HepG2 (cell line): Measurements from ENCODE around the gene MSH4. TPM values are rescaled to one million over a fixed set of nuclear protein-coding genes. Genes with fewer than 3 reads are reported as not detected.
A peak's percentile ranks its signal among the peaks of the same experiment; 100 is the strongest.

Experiments used
- GATAD2A ChIP-seq: IDR thresholded peaks from 2 replicates; pipeline ENCODE4 v1.6.1; 2016
- GRHL1 ChIP-seq: sonication (generic); formaldehyde crosslinking; conservative IDR thresholded peaks from 2 replicates; pipeline ENCODE4 v1.8.0; 2022; ENCODE audit warnings: missing genetic modification reagents
- HDAC6 ChIP-seq: fragments of 200-600 bp; sonication (generic); IDR thresholded peaks from 2 replicates; pipeline ENCODE4 v1.7.0; 2017; ENCODE audit warnings: mild to moderate bottlenecking, antibody characterized with exemption, low read length, low read depth
- HMGXB4 ChIP-seq, 2 experiments: sonication (generic) in 1 of 2; formaldehyde crosslinking in 1 of 2; IDR thresholded peaks; 2 replicates each; pipeline versions ENCODE4 v1.4.0 to v1.6.1; 2018 to 2020; ENCODE audit warnings: missing genetic modification reagents in 2 of 2, borderline replicate concordance in 1 of 2, low read depth in 1 of 2, mild to moderate bottlenecking in 1 of 2, missing biosample characterization in 1 of 2
- HOXA3 ChIP-seq: sonication (generic); formaldehyde crosslinking; IDR thresholded peaks from 2 replicates; pipeline ENCODE4 v1.5.0; 2020; ENCODE audit warnings: missing genetic modification reagents
- MAX ChIP-seq: IDR thresholded peaks from 2 replicates; pipeline ENCODE4 v1.6.1; 2012; ENCODE audit warnings: inconsistent platforms
- MIER3 ChIP-seq: IDR thresholded peaks from 2 replicates; pipeline ENCODE4 v1.6.1; 2016; ENCODE audit warnings: missing compliant biosample characterization, borderline replicate concordance
- NFE2L2 ChIP-seq: fragments of 150-350 bp; IDR thresholded peaks from 2 replicates; pipeline ENCODE4 v1.6.1; 2014; ENCODE audit warnings: low read length
- NR2F2 ChIP-seq: IDR thresholded peaks from 2 replicates; pipeline ENCODE4 v1.6.1; 2012; ENCODE audit warnings: low read depth, inconsistent platforms, borderline replicate concordance
- PAF1 ChIP-seq: IDR thresholded peaks from 2 replicates; pipeline ENCODE4 v1.6.1; 2016; ENCODE audit warnings: missing genetic modification reagents, missing compliant biosample characterization
- RFX3 ChIP-seq: IDR thresholded peaks from 2 replicates; pipeline ENCODE4 v1.6.1; 2016; ENCODE audit warnings: missing biosample characterization, missing genetic modification reagents
- TARDBP ChIP-seq: sonication (generic); formaldehyde crosslinking; IDR thresholded peaks from 2 replicates; pipeline ENCODE4 v1.8.0; 2022; ENCODE audit warnings: mild to moderate bottlenecking, missing genetic modification reagents
- TRIM24 ChIP-seq: sonication (generic); formaldehyde crosslinking; IDR thresholded peaks from 2 replicates; pipeline ENCODE4 v1.8.0; 2022; ENCODE audit warnings: mild to moderate bottlenecking, missing genetic modification reagents
- YEATS2 ChIP-seq: sonication (generic); formaldehyde crosslinking; IDR thresholded peaks from 2 replicates; pipeline ENCODE4 v1.4.0; 2020; ENCODE audit warnings: missing genetic modification reagents, borderline replicate concordance
- ZGPAT ChIP-seq: IDR thresholded peaks from 2 replicates; pipeline ENCODE4 v1.6.1; 2016; ENCODE audit warnings: mild to moderate bottlenecking
- ZNF225 ChIP-seq: sonication (generic); formaldehyde crosslinking; IDR thresholded peaks from 2 replicates; pipeline ENCODE4 v1.4.0; 2020; ENCODE audit warnings: mild to moderate bottlenecking, missing genetic modification reagents
- ZNF652 ChIP-seq: IDR thresholded peaks from 2 replicates; pipeline ENCODE4 v1.6.1; 2016; ENCODE audit warnings: low read depth, borderline replicate concordance
- ZNF687 ChIP-seq: sonication (generic); formaldehyde crosslinking; IDR thresholded peaks from 2 replicates; pipeline ENCODE4 v1.5.1; 2020; ENCODE audit warnings: mild to moderate bottlenecking, missing genetic modification reagents, moderate library complexity
- ZSCAN20 ChIP-seq: sonication (generic); formaldehyde crosslinking; IDR thresholded peaks from 2 replicates; pipeline ENCODE4 v1.4.0; 2020; ENCODE audit warnings: missing genetic modification reagents, mild to moderate bottlenecking, borderline replicate concordance
- ZSCAN29 ChIP-seq: sonication (generic); formaldehyde crosslinking; conservative IDR thresholded peaks from 2 replicates; pipeline ENCODE4 v1.4.0; 2020; ENCODE audit warnings: mild to moderate bottlenecking, missing genetic modification reagents
- polyA plus RNA-seq, 8 experiments: library from polyadenylated mRNA; depleted of rRNA in 3 of 8; stranded (reverse) in 7 of 8; unstranded in 1 of 8; fragments of >200 nt; fragmentation: Illumina TruSeq in 4 of 8; extraction: Trizol in 4 of 8; gene quantifications; 2 replicates each; pipeline versions ENCODE4 v1.2.1 to v1.2.3, GENCODE V29; 2011 to 2016; ENCODE audit warnings: low read depth in 4 of 8, missing spikeins in 1 of 8, mixed read lengths in 1 of 8; ENCODE audit not compliant: insufficient read depth in 1 of 8
- total RNA-seq, 5 experiments: library from RNA; depleted of rRNA; stranded (reverse); fragments of >200 nt; fragmentation: Illumina TruSeq; extraction: Trizol; gene quantifications; 2 replicates each; pipeline ENCODE4 v1.2.3, GENCODE V29; 2016; ENCODE audit warnings: low read depth in 1 of 5

The MSH4 gene
- total and polyA plus RNA-seq, 2 of the 13 experiments (the other 11 are each of a cell fraction or from before 2014, with no cell fraction given) = 0.01 to 0.09 TPM

GRCh38 chr1:75785983-75786853 lies 10.5 kb upstream of the MSH4 start, which contains the start of gene RABGGTB (continued):
- TF ChIP-seq HOXA3 (CRISPR knock-in tag) (peak; percentile 59; the same call in 1 of the 2 replicates), TARDBP (CRISPR knock-in tag) (no peak), NR2F2 (peak; percentile 6; the same call in 1 of the 2 replicates), TRIM24 (CRISPR knock-in tag) (no peak), PAF1 (no peak), ZNF687 (CRISPR knock-in tag) (peak; percentile 94), RFX3 (CRISPR knock-in tag) (no peak), HMGXB4 (CRISPR knock-in tag; IDR thresholded peaks at IDR 0.05; ENCODE audit: borderline replicate concordance in 1 of 2, low read depth in 1 of 2) (peak; percentile 68 to 77; a peak in 3 of 4 replicates), ZSCAN29 (CRISPR knock-in tag) (no peak; the same call in 1 of the 2 replicates), GRHL1 (CRISPR knock-in tag) (no peak), NFE2L2 (peak; percentile 49; the same call in 1 of the 2 replicates), ZNF652 (CRISPR knock-in tag) (peak; percentile 79), ZGPAT (CRISPR knock-in tag) (peak; percentile 63; the same call in 1 of the 2 replicates), ZNF225 (CRISPR knock-in tag) (peak; percentile 47; the same call in 1 of the 2 replicates), GATAD2A (CRISPR knock-in tag) (no peak; the same call in 1 of the 2 replicates), MAX (peak; percentile 99), MIER3 (CRISPR knock-in tag) (peak; percentile 84; the same call in 1 of the 2 replicates), YEATS2 (CRISPR knock-in tag) (peak; percentile 99), ZSCAN20 (CRISPR knock-in tag) (no peak), HDAC6 (peak; percentile 86; the same call in 1 of the 2 replicates)
